GM21825 (cell line): ENCODE data around the gene GLE1.

Experiments used
- ATAC-seq: cut with Tn5 transposase; IDR thresholded peaks from one replicate; pipeline ENCODE4 v1.9.1; 2021; ENCODE audit warnings: mild to moderate bottlenecking, moderate library complexity; ENCODE audit not compliant: unreplicated experiment

The GLE1 gene

DNA sequence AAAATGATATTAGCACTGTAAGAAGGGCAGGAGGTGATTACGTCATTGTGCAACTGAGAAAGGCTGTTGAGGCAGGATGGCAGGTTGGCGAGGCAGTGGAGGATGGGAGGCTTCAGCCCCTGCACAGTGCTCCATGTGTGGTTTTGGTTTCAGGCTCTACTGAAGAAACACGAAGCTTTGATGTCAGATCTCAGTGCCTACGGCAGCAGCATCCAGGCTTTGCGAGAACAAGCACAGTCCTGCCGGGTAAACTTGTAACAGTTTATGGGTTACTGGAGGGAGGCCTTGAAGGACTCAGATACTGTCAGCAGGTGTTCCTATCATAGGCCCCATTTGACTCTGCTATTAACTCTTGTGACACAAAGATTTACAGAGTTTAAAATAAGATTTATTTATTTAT, 82.9 kb downstream of the GLE1 start:
- ATAC-seq: no peak

DNA sequence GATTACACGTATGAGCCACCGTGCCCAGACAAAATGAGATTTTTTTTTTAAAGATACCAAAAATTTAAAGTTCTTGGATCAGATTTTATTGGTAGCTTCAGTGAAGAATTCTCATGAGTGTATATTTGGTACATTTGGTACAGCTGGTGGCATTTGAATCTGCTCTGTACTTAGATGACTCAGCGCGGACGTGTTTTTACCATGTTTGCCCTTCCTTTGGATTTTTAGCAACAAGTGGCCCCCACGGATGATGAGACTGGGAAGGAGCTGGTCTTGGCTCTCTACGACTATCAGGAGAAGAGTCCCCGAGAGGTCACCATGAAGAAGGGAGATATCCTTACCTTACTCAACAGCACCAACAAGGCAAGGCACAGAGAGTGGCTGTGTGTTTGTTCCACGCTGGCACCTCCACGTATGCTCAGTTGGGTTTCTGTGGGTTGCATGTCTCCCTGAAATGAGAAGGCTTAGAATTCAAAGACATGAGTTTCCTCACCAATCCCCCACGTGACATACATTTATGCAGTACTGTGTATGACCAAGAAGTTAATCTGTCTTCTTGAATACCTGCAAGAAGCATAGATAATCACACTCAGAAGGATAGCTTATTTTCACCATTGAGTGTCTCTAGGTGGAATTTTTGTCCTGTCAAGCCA, 84.2 kb downstream of the GLE1 start:
- no peak for ATAC-seq
